ENCODE data around the gene ARID3B.

Gene ARID3B

GRCh38 chr15:74614744-74615507 lies 73.9 kb downstream of the ARID3B start:
- DNase-seq (ENCODE audit: extremely low spot score): peak; percentile 84
- TF ChIP-seq TARDBP (IDR thresholded peaks at IDR 0.05) (peak; percentile 92), ZNF384 (IDR thresholded peaks at IDR 0.05) (no peak)
- ChIA-PET POLR2A (interaction anchor here (0.7 to 7.6 kb wide), 21 partner anchors 9 to 248 kb away, joined by 3 to 70 read pairs (median 4); partner anchors contain the start of genes ARID3B, CYP11A1, EDC3 and UBL7), CTCF (interaction anchor here (1.1 kb wide), 1 partner anchor 169 kb away, joined by 4 read pairs; no protein-coding TSS in a partner anchor)

DNA sequence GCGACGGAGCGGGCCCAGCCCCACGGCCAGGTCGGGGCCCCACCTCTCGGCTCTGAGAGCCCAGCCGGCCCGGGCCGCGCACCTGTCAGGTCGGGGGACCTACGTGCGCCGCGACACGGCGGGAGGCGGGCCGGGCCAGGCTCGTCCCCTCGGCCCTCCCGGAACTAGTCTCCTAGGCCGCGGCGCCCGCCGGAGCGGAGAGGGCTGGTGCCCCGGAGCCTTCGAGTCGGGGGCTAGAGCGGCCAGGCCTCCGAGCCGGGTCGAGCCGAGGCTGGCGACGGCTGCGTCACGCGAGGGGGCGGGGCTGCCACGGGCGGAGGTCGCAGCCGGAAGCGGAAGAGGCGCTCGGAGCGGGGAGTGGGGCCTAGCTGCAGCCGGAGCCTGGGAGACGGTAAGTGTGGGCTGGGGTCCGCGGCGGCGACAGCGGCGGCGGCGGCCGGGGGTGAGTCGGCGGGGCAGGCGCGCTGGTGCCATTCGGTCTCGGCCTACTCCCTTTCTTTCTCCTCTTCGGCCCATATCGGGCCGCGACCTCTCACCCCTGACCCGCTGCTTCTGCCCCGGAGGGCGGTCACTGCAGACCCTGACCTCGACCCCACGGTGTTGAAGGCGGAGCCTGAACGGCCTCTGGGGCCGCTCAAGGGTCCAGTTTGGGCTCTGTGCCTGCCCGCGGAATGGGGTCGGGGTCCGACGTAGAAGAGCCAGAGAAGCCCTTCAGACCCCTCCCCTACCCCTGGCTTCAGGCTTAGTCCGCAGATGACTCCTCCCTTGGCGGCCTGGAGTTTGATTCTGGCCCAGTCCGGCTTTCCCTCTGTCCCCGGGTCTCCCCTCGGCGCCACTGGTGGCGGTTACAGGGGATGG lies 74.7 kb downstream of the ARID3B start, which contains the start of gene CLK3:
Gene CLK3, plus strand, starts transcription at position 329 of the 858 bp plus-strand sequence. CDS start 3,361 bp downstream, outside the sequence.
- CTCF ChIA-PET: interaction anchor here (1.1 to 4.8 kb wide), 2 partner anchors 16 to 169 kb away, joined by 4 to 26 read pairs; no protein-coding TSS in a partner anchor
- POLR2A ChIA-PET: interaction anchor here (0.8 to 7.6 kb wide), 14 partner anchors 9 to 230 kb away, joined by 3 to 70 read pairs (median 5); partner anchors contain the start of genes ARID3B, EDC3 and UBL7
- TF ChIP-seq CTBP1 (IDR thresholded peaks at IDR 0.05; ENCODE audit: borderline replicate concordance) (no peak), FOXA1 (IDR thresholded peaks at IDR 0.05) (no peak), TARDBP (IDR thresholded peaks at IDR 0.05) (no peak), SUZ12 (IDR thresholded peaks at IDR 0.05) (no peak), ARNT (IDR thresholded peaks at IDR 0.05) (peak; percentile 66), NFRKB (IDR thresholded peaks at IDR 0.05) (no peak), SP1 (IDR thresholded peaks at IDR 0.05) (no peak), HDGF (IDR thresholded peaks at IDR 0.05; ENCODE audit: borderline replicate concordance) (0 out of 2 replicates have a peak, but pooled peaks have one; percentile 60), FOXM1 (IDR thresholded peaks at IDR 0.05; ENCODE audit: borderline replicate concordance) (no peak), ELF4 (IDR thresholded peaks at IDR 0.05) (peak; percentile 54), ZNF384 (IDR thresholded peaks at IDR 0.05) (no peak), LEF1 (IDR thresholded peaks at IDR 0.05; ENCODE audit: borderline replicate concordance) (peak; percentile 35; the same call in 1 of the 2 replicates)
- DNase-seq (ENCODE audit: extremely low spot score): peak; percentile 98

- CTCF ChIA-PET: interaction anchor here (2.3 to 4.8 kb wide), 2 partner anchors 15 to 242 kb away, joined by 6 to 26 read pairs; no protein-coding TSS in a partner anchor
- TF ChIP-seq ELF4 (IDR thresholded peaks at IDR 0.05): no peak
- no peak for TF ChIP-seq NFRKB (IDR thresholded peaks at IDR 0.05)
- no peak for TF ChIP-seq ZNF384 (IDR thresholded peaks at IDR 0.05)
- DNase-seq (ENCODE audit: extremely low spot score): peak; percentile 37
- POLR2A ChIA-PET: interaction anchor here (0.9 to 7.6 kb wide), 7 partner anchors 13 to 155 kb away, joined by 3 to 70 read pairs (median 10); partner anchors contain the start of genes ARID3B and UBL7
Observed at GRCh38 chr15:74616366-74616939, 75.4 kb downstream of the ARID3B start.

DNA sequence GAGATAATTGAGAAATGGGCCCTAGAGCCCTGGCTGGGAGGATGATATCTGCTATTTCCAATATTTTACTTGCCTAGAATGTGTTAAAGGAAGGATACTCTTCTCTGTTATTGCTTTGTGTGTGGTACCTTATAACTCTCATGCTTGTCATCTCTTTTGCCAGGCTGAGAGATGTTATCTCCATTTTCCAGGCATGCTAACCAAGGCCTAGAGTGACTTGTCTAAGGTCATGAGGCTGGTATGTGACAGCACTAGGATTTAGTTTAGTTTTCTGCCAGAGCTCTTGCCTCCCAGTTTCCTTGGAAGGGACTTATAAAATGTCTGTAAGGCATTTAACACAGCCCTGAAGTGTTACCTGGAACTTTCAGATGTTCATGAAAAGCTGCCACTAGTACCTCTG lies 76.0 kb downstream of the ARID3B start:
- no peak for TF ChIP-seq TARDBP (IDR thresholded peaks at IDR 0.05)
- TF ChIP-seq ELF4 (IDR thresholded peaks at IDR 0.05): no peak
- no peak for TF ChIP-seq FOXM1 (IDR thresholded peaks at IDR 0.05; ENCODE audit: borderline replicate concordance)
- TF ChIP-seq BHLHE40 (IDR thresholded peaks at IDR 0.05; ENCODE audit: borderline replicate concordance): no peak
- TF ChIP-seq FOXK2 (IDR thresholded peaks at IDR 0.05): no peak
- no peak for TF ChIP-seq ARNT (IDR thresholded peaks at IDR 0.05)
- TF ChIP-seq CTBP1 (IDR thresholded peaks at IDR 0.05; ENCODE audit: borderline replicate concordance): no peak
- TF ChIP-seq, protein P1, sequence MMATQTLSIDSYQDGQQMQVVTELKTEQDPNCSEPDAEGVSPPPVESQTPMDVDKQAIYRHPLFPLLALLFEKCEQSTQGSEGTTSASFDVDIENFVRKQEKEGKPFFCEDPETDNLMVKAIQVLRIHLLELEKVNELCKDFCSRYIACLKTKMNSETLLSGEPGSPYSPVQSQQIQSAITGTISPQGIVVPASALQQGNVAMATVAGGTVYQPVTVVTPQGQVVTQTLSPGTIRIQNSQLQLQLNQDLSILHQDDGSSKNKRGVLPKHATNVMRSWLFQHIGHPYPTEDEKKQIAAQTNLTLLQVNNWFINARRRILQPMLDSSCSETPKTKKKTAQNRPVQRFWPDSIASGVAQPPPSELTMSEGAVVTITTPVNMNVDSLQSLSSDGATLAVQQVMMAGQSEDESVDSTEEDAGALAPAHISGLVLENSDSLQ (IDR thresholded peaks at IDR 0.05): no peak
- no peak for TF ChIP-seq SP1 (IDR thresholded peaks at IDR 0.05)
- TF ChIP-seq NFRKB (IDR thresholded peaks at IDR 0.05): no peak
- TF ChIP-seq LEF1 (IDR thresholded peaks at IDR 0.05; ENCODE audit: borderline replicate concordance): no peak
- TF ChIP-seq HDGF (IDR thresholded peaks at IDR 0.05; ENCODE audit: borderline replicate concordance): no peak
- TF ChIP-seq SUZ12 (IDR thresholded peaks at IDR 0.05): no peak
- no peak for TF ChIP-seq L3MBTL2 (conservative IDR thresholded peaks at IDR 0.05)
- TF ChIP-seq FOXA1 (IDR thresholded peaks at IDR 0.05): no peak
- TF ChIP-seq ZNF384 (IDR thresholded peaks at IDR 0.05): no peak
- POLR2A ChIA-PET: interaction anchor here (0.9 to 7.6 kb wide), 5 partner anchors 11 to 156 kb away, joined by 3 to 70 read pairs (median 5); partner anchors contain the start of genes ARID3B and UBL7
- CTCF ChIA-PET: interaction anchor here (0.9 to 4.8 kb wide), 4 partner anchors 12 to 622 kb away, joined by 3 to 26 read pairs (median 4); partner anchors contain the start of gene PML
- no peak for DNase-seq (ENCODE audit: extremely low spot score)

- ChIA-PET CTCF (interaction anchor here (1.7 to 4.8 kb wide), 3 partner anchors 13 to 245 kb away, joined by 6 to 26 read pairs (median 7); no protein-coding TSS in a partner anchor), POLR2A (interaction anchor here (0.8 to 7.6 kb wide), 4 partner anchors 8 to 158 kb away, joined by 3 to 70 read pairs (median 8); partner anchors contain the start of genes ARID3B and UBL7)
- no peak for DNase-seq (ENCODE audit: extremely low spot score)
- TF ChIP-seq HDGF (IDR thresholded peaks at IDR 0.05; ENCODE audit: borderline replicate concordance): no peak
- TF ChIP-seq FOXA1 (IDR thresholded peaks at IDR 0.05): no peak
- TF ChIP-seq BHLHE40 (IDR thresholded peaks at IDR 0.05; ENCODE audit: borderline replicate concordance): no peak
- no peak for TF ChIP-seq ELF4 (IDR thresholded peaks at IDR 0.05)
- TF ChIP-seq, protein P1 (IDR thresholded peaks at IDR 0.05): no peak
- TF ChIP-seq L3MBTL2 (conservative IDR thresholded peaks at IDR 0.05): no peak
- TF ChIP-seq SP1 (IDR thresholded peaks at IDR 0.05): no peak
- TF ChIP-seq FOXM1 (IDR thresholded peaks at IDR 0.05; ENCODE audit: borderline replicate concordance): no peak
Observed at GRCh38 chr15:74618841-74619596, 78.0 kb downstream of the ARID3B start.
